GM21786 (cell line): Measurements from ENCODE around the gene RNF220.

Experiments
- ATAC-seq: cut with Tn5 transposase; IDR thresholded peaks from one replicate; pipeline ENCODE4 v1.9.1; 2021; ENCODE audit not compliant: unreplicated experiment

The RNF220 gene

DNA sequence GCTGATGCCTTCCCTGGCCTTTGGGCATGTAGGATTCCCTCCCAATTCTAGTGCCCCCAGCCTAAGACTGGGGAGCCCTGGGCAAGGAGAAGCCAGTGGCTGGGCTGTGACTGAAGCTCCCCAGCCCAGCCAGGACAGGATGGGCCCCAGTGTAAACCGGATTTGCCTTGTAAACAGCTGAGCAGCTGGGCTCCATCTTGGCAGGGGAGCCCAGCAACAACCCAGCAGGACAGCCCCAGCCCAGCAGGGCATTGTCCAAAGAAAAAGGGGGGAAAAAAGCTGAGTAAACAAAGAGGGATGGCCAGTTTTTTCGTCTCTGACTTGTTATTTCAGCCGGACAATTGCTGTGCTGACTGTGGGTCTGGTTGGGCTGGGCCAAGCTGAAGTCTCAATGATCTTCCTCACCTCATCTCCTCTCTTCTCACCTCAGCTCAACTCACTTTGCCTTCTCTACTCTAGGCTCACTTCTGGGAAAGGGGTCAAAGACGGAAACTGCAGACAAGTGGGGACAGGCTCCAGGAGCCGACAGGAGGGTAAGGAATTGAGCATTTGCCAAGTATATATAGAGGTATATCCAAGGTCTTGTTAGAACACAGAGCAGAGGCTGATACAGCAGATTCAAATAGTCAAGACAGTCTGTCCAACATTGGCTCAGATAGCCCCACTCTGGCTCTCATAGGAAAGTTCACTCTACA, 171.5 kb downstream of the RNF220 start:
- no peak for ATAC-seq

DNA sequence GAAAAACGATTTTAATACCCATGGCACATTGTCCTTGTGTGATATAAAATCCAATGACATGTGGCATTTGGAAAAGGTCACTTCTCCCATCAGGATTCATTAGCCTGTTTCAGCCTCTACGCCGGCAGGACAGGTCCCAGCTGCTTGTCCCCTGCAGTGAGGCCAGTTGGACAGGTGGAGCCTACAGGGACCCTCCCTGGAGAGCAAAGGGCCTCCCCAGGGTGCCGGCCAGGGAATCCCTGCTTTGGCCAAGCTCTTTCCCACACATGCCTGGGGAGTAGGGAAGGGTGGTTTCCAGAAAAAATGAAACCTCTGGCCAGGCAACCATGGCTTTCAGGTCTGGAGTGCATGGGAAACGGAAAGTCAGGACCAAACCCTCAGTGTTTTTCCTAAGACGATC, 176.2 kb downstream of the RNF220 start:
- no peak for ATAC-seq

DNA sequence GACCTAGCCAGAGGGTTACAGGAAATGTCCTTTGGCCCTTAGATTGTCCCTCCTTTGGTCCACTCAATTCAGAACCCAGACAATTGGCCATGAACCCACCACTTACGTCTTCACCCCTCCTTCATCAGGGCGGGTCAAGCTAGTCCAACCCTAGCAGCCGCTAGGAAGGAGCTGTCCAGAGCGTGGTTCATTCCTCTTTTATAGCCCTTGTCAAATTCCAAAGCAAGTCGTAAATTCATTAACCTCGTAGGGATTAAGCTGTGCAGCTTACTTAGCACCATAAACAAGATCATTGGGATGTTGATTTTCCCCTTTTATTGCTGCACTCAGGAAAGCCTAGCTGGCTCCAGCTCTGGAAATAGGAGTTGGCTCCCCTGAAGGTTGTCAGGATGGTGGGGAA, 179.1 kb downstream of the RNF220 start:
- ATAC-seq, result no peak

DNA sequence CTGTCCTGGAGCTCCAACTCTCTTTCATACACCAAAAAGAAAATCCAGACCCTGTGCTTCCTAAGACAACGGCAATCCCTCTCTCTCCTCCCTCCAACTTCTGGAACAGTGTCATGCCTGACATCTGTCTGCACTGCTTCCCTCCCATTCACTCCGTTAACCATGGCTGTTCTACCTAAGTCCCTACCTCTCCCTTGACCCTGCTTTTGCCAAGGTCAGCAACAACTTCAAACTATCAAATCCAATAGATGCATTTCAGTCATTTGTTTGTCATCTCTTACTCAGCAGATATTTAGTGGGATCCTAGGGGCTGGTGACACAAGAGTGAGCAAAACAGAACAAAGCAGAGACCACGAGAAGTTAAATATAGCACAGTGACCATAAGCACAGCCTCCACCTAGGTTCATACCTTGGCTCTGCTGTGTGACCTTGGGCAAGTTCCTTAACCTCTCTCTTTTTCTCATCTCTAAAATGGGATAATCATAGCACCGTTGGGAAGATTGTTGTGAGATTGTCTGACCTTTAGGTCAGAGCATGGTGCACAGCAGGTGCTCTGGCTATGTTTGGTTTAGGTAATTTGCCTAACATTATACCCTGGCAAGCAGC, 180.4 kb downstream of the RNF220 start:
- no peak for ATAC-seq

DNA sequence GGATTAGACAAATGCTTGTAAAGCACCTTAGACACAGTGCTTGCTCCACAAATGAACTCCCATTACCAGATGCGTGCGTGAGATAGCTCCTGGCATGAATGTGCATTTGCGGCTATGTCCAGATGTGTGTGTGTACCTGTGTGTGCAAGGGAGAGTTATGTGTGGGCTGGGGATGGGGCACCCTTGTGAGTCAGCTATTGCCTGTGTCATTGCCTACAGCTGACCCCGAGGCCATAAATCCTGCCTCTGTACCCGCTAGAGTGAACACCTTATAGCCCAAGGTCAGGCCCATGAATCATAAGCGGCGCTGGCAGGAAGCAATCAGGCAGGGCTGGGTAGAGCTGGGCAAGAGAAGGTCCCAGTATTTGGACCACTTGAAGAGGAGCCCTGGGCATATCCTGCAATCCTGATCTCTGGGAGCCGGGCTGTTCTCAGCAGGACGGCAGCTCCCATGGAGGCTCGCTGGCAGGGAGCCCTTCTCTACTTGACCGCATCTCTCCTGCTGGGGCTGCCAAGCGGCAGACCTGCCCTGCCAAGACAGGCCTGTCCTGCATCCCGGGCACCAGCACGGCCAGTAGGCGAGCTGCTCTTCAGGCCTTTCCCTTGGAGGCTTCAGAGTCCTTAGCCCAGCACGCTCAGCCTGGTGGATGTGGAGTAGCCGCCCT, 182.9 kb downstream of the RNF220 start:
- no peak for ATAC-seq

DNA sequence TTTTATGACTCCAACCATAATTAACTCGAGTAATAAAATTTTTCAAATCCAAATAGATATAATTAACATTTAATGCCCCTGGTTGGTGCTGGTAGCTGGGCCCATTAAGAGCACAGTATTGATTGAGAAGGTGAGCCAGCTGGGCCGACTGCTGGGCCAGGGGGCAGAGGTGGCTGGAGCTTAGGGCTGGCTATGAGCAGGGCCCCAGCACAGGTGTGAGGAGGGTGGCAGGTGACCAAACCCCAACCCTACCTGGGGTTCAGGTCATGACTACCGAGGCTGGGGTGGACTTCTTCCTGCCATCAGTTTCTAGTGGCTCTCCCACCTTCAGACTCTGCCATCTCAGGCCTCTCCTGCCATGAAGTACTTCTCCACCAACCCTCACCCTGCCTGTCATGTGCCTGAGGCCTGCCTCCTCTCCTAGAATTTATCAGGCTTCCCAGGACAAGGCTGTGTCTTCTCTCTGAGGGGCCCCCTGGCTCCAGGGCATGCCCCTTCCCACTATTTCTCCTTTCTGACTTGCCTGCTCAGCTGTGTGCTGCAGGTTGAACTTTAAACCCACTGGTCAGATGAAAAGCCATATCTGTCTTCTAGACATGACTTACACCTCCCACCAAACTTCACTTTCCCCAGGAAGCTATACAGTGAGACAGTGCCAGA, 183.6 kb downstream of the RNF220 start:
- no peak for ATAC-seq

DNA sequence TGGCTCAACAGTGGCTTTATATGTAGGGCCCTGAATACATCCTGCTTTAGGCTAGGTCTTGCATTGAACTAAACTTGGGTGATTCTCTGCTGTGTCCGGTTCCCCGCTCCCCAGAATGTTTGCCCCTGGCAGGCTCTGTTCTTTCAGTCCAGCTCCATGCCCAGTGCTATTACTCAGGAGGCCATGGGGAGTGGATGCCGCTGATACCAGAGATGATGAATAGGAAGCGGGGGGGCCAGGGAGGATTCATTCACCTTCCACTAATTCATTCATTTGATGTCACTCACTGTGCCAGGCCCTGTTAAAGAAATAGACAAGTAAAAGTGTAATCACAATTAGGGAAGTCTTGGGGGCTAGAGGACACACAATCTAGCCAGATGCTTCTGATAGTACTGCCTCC, 185.4 kb downstream of the RNF220 start:
- no peak for ATAC-seq

DNA sequence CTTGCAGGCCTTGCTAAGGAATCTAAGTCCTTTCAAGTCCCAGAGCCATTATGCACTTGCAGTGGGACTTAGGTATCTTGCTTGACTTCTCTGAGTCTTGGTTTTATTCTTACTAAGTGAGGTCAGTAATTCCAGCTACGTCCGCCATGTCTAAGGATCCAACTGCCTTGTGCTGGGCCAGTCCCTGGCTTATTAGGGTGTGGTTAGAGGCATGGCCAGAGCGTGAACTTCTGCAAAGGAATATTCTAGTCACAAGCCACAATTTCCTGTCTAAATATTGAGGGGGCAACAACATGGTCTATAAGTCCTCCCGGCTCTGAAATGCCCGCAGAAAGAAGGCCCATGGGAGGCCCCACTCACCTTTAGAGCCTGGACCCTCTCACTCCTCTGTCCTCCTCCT, 186.3 kb downstream of the RNF220 start:
- no peak for ATAC-seq

DNA sequence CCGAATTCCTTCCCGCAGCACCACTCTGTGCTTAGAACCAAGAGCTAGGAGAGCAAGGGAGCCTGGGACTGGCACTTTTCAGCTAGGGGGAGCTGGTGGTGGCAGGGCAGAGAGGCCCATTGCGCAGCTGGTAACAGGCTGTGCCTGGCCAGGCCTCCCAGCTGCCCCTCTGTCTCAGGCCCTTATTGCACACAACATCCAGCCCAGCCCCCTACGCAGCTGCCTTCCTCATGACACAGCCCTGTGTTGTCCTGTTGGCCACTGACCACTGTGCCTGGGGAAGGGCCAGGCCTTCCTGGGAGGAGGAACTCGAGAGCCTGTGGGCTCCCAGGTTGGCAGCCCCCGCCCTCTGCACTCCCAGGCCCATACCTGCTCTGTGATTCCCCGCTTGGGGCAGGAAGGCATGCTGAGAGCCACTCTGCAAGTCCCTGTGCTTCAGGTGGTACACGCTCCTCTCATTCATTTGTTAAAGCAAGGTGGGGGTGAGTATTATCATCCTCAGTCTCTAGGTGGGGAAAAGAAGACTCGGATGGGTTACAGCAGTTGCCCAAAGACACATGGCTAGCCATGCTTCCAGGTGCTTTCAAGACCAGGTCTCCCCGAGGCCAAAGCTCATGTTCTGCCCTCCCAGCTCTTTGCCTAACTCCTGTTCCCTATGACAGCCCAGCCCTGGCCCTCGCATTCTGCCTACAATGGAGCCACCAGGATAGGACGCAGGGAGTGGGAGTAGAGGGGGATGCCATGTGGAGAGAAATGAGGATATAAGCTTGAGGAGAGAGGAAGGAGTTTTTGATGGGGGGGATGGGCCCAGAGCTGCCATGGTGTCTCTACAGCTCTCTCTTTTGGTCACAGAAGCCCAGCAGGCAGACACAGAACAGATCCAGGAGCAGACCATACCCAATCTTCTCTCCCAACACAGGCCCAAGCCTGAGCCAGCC, 187.4 kb downstream of the RNF220 start:
- ATAC-seq, result no peak

DNA sequence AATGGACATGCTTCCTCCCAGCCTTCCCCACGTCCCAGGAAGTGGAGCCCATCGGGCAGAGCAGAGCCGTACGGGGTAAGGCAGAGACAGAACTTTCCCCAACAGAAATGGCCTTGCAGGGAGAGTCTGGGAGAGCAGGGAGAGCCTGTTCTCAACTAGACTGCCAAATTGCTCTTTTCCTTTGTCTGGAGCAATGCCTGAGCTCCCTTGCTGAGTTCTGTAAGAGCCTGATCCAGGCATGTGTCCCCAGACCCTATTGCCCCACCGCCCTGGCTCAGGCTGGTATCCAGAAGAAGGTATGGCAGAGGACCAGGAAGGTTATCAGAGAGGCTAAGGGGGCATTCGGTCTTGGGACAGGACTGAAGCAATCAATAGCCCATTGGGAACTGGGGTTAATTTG, 189.3 kb downstream of the RNF220 start:
- no peak for ATAC-seq

DNA sequence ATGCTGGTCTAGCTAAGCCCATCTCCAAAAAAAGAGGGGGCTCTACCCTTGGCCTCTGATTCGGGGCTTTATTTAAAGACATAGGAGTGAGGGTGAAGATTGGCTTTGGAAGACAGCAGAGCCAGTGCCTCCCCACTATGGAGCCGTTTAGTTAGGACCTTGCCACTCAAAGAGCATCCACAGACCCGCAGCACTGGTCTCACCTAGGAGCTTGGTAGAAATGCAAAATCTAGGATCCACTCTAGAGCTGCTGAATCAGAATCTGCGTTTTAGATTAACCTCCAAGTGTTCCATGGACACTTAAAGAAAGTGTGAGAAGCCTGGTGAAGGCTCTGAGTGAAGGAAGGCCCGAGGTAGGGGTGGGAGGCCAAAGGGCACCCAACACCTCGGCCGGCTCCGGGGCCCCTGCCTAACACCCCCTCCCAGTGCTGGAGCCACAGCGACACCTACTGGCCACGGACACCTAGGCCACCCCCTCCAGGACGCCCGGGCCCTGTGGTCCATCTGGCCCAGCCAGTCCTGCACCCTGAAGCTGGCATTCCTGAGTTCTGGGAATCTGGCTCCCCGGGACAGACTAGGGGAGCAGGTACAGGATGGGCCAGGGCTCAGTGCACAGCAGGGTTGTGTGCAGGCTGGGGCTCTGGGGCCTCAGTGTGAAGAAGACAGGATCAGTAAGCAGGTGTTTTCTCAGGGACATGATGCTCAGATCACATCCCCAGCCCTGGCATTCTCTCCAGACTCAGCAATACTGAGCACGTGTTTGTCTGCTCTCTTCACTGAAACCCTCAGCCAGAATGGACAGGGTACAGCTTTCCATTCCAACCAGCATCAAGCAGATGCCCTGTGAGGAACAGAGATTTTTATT, 190.0 kb downstream of the RNF220 start:
- ATAC-seq, result no peak

DNA sequence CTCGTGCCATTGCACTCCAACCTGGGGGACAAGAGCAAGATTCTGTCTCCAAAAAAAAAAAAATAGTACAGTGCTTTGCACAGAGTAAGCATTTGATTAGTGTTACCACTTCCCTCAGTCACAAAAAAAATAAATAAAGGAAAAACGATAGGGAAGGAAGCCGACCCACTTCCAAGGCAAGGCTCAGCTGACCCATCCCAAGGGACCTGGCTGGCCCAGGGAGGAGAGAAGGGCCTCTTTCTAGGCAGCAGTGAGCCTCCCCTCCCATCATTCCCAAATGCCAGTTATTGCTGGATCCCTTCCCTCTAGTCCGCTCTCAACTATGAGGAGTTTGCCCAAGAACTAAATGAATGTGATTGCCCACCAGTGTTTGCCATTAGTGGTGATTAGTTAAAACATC, 191.5 kb downstream of the RNF220 start:
- ATAC-seq, result no peak

DNA sequence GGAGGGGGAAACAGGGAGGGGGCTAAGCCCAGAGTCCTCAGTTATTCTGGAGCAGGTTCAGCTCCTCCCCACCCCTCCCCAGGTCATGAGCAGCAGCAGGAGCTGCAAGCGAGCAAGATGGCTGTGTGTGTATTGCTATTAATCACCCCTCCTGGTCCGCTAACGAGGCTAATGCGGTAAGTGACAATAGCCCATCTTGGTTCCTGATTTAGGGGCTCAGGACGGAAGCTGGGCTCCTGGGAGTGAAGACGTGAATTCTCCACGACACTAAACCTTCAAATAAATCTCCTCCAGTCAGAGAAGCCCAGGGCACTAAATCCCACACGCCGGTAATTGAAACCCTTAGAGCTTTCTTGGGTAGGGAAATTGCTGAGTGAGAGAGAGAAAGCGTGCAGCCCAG, 193.1 kb downstream of the RNF220 start:
- ATAC-seq, result no peak

DNA sequence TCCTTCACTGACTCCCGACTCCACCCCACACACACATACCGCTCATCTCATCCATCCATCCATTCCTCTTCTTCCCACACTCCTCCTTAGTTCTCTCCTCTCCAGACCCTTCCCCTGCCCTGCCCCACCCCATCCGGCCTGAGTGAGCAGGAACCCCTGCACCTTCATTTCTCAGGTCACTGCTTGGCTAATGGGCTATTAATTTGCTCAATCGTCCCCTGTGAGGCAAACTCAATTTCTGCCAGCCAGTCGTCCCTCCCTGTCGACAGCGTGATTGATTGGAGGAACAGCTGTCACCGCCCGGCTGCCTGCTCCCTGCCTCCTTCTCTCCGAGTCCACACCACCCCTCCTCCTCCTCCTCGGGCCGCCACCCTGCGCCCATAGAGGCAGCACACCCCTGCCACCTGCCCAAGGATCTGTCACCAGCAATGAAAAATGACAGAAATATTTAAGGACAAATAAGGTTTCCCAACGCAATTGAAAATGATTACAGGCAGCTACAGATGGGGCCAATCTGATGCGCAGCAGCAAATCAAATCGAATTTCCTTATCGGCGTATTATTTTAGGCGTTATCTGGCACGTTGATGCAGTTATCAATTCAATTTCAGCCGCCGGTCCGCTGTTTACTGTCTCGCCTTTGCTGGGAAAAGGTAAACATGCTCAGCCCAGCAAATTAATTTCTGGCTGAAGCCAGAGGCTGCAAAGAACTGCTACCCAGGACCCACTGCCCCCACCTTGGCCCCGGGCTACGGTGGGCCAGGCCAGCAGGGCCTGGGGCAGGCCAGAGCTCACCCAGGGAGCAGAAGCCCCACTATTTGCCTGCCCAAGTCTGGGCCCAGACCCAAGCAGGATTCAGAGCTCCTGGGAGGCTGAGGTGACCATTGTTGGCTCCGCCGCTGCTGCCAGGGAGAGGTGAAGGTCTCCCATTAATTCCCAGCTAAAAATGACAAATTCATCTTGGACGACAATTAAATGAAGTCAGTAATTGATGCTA, 197.9 kb downstream of the RNF220 start:
- no peak for ATAC-seq

DNA sequence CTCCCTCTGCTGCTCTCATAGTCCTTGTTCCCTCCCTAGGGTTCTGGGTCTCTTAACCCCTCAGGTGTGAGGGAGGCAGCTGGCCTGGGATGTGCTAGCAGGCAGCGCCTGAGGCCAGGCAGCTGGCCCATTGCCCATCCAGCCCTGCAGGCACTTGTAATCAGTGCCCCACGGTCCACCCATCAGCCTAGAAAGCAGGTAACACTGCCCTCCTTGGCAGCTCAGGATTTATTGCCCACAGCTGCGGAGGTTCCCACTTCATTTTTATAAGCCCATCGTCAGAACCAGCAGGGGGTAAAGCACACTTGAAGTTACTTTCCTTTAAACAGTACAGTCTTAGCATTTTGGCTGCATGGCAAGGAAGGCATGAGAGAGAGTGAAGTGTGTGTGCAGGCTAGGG, 198.7 kb downstream of the RNF220 start:
- ATAC-seq, result no peak

DNA sequence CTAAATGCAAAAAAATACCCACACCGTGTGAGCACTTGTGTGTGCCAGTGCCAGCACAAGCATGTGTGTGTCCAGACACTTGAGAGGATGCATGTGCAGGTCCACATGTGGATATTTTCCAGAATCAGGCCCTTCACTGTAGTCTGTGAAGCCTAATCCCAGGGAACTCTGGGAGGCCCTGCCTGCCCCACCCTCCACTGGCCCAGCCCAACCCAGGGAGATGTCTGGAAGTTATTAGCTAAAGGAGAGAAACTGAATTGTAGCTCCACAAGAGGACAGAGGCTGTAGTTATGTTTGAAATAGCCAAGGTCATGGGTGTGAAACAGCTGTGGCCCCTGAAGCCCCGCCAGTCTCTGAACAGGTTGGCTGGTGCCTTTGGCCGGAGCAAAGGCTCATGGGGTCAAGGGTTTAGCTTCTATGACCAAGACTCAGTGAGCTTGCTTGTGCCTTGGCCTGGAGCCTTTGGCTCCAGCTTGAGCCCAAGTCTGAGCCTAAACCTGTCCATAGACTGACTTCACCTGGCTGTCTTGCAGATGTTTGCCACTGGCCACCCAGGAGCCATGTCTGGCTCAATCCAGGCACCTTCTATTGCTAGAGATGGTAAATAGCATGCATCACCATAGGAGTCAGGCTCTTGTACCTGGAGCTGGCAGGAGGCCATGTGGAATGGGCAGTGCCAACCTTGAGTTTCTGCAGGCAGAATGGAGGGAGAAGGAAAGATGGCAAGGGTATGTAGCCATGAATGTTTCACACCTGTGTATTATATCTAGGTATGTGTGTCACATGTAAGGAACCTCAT, 199.3 kb downstream of the RNF220 start:
- no peak for ATAC-seq

DNA sequence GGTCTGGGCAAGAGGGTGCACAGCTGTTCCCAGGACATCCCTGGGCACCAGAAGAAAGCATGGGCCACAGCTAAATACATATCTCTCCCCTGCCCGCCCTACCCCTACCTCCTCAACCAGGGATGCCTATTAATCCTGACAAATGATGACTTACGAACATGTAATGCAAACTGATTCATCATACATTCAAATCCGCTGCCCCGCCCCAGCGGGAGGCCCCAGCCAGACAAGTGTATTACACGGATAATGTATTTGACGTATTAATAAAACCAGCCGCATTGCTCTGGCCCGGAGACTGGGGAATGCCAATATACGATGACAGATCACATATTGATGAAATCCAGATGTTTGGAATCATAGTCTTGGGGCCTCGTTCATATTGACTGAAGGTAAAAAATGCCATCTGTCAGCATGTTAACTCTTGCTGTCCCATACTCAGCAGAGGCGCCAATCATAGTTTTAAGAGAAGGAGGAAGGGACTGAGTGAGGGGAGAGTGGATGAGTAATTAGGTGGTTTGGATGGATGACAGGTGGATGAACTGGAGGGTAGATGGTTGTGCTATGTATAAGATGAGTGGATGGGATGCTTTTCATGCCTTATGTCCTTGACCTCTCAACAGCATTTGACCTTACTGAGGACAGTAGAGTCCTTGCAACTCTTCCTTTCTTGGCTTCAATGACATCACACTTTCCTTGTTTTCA, 201.0 kb downstream of the RNF220 start:
- no peak for ATAC-seq
